Neutrophil (primary cell): ENCODE data around the gene RASIP1.
"Not testable (repeated sequence)": the region's sequence is repeated elsewhere in the genome, so short reads cannot be mapped to it uniquely, and the experiment has no call there.

Source experiments
- H3K27ac ChIP-seq: fragments of 200-600 bp; sonication (generic); 2 replicates; pipeline ENCODE4 v1.5.1; 2016; ENCODE audit warnings: mild to moderate bottlenecking, moderate library complexity
- H3K27me3 ChIP-seq: fragments of 200-600 bp; sonication (generic); 2 replicates; pipeline ENCODE4 v1.6.0; 2016; ENCODE audit warnings: mild to moderate bottlenecking
- H3K36me3 ChIP-seq: fragments of 200-600 bp; sonication (generic); 2 replicates; pipeline ENCODE4 v1.5.1; 2017
- H3K4me1 ChIP-seq, 2 experiments: fragments of 200-600 bp in 1 of 2; sonication (generic) in 1 of 2; 1 replicate in 1 of 2; 2 replicates in 1 of 2; pipeline versions ENCODE4 v1.5.1 to v1.6.1; 2013 to 2016; ENCODE audit warnings: low read depth in 1 of 2, low read length in 1 of 2, mild to moderate bottlenecking in 1 of 2, moderate library complexity in 1 of 2; ENCODE audit not compliant: control insufficient read depth in 1 of 2, insufficient read depth in 1 of 2
- H3K4me3 ChIP-seq, 2 experiments: fragments of 200-600 bp in 1 of 2; sonication (generic) in 1 of 2; 1 replicate in 1 of 2; 2 replicates in 1 of 2; pipeline ENCODE4 v1.5.1; 2013 to 2016; ENCODE audit warnings: low read depth in 1 of 2, low read length in 1 of 2, mild to moderate bottlenecking in 1 of 2, moderate library complexity in 1 of 2
- H3K9me3 ChIP-seq: fragments of 200-600 bp; sonication (generic); 2 replicates; pipeline ENCODE4 v1.5.1; 2016
- CTCF ChIP-seq: fragments of 200-600 bp; sonication (generic); IDR thresholded peaks from 2 replicates; pipeline ENCODE4 v1.5.1; 2016; ENCODE audit warnings: antibody characterized with exemption

Gene RASIP1

GRCh38 chr19:48770266-48770665 lies 29.9 kb upstream of the RASIP1 start:
- Histone ChIP-seq H3K4me1 (no peaks in the 10 kb centered on the region), H3K27ac (no peak overlapping the region), H3K9me3 (no peaks in the 10 kb centered on the region), H3K27me3 (peaks cover 39% of the 10 kb centered on the region), H3K36me3 (no peaks in the 10 kb centered on the region), H3K4me3 (no peak overlapping the region)
- TF ChIP-seq CTCF: no peak

GRCh38 chr19:48768994-48769713 lies 28.7 kb upstream of the RASIP1 start:
- Histone ChIP-seq H3K4me3 (no peak overlapping the region), H3K27me3 (peaks cover 41% of the 10 kb centered on the region), H3K36me3 (no peaks in the 10 kb centered on the region), H3K27ac (no peak overlapping the region), H3K4me1 (no peaks in the 10 kb centered on the region), H3K9me3 (no peaks in the 10 kb centered on the region)
- TF ChIP-seq CTCF: no peak

GRCh38 chr19:48768171-48768753 lies 27.9 kb upstream of the RASIP1 start:
- H3K4me1 ChIP-seq, H3K36me3 ChIP-seq, H3K4me3 ChIP-seq, H3K9me3 ChIP-seq, H3K27ac ChIP-seq: not testable (repeated sequence)
- H3K27me3 ChIP-seq: peaks cover 44% of the 10 kb centered on the region

- H3K4me3 ChIP-seq, H3K36me3 ChIP-seq, H3K9me3 ChIP-seq, H3K4me1 ChIP-seq, H3K27ac ChIP-seq: not testable (repeated sequence)
- peaks cover 69% of the 10 kb centered on the region for H3K27me3 ChIP-seq
Measured at GRCh38 chr19:48765816-48766215, 25.4 kb upstream of the RASIP1 start.

GRCh38 chr19:48760504-48761205 lies 20.2 kb upstream of the RASIP1 start:
- Histone ChIP-seq H3K36me3 (no peaks in the 10 kb centered on the region), H3K4me3 (no peak overlapping the region), H3K27me3 (peaks cover 53% of the 10 kb centered on the region), H3K27ac (no peak overlapping the region), H3K9me3 (no peaks in the 10 kb centered on the region), H3K4me1 (peaks cover 4 to 6% of the 10 kb centered on the region in 2 experiments)
- no peak for TF ChIP-seq CTCF

GRCh38 chr19:48757741-48758144 lies 17.3 kb upstream of the RASIP1 start:
- Histone ChIP-seq H3K9me3 (no peaks in the 10 kb centered on the region), H3K4me1 (peaks cover 4 to 6% of the 10 kb centered on the region in 2 experiments), H3K27ac (no peak overlapping the region), H3K4me3 (no peak overlapping the region), H3K27me3 (peaks cover 71% of the 10 kb centered on the region), H3K36me3 (no peaks in the 10 kb centered on the region)
- TF ChIP-seq CTCF: no peak
